ENCODE results near the gene F12.

F12 gene

DNA sequence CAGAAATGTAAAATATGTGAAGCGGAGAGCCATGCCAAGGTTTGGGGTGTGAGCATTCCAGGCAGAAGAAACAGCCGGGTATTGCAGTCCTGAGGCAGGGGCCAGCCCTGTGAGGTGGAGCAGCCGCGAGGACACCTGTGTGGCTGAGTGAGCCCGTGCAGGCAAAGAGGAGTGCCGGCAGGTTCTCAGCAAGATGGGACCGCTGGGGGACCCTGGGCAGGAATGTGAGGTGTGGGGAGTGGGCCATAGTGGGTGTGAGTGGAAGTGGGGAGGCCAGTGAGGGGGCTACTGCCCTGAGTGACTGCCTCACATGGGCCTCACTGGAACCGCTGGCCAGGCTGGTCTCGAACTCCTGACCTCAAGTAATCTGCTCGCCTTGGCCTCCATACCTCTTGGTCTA lies 29.1 kb upstream of the F12 start:
- Histone ChIP-seq H3K9me3 (ENCODE audit: control insufficient read depth in 5 of 5, low read length in 5 of 5) (no peaks in the 10 kb centered on the region), H3K27me3 (ENCODE audit: control insufficient read depth in 5 of 5, insufficient read depth in 4 of 5, low read length in 5 of 5) (no peaks in the 10 kb centered on the region), H3K36me3 (ENCODE audit: control insufficient read depth in 5 of 5, insufficient read depth in 5 of 5, low read length in 5 of 5) (peaks cover 0 to 82% (median 69%) of the 10 kb centered on the region in 5 donors), H3K4me3 (ENCODE audit: low read depth in 1 of 5, low read length in 5 of 5) (no peak overlapping the region), H3K27ac (ENCODE audit: low read depth, low read length) (no peak overlapping the region), H3K9ac (ENCODE audit: low read length in 5 of 5) (no peak overlapping the region), H3K4me1 (ENCODE audit: control insufficient read depth in 5 of 5, insufficient read depth in 5 of 5, low read length in 5 of 5) (no peaks in the 10 kb centered on the region)

DNA sequence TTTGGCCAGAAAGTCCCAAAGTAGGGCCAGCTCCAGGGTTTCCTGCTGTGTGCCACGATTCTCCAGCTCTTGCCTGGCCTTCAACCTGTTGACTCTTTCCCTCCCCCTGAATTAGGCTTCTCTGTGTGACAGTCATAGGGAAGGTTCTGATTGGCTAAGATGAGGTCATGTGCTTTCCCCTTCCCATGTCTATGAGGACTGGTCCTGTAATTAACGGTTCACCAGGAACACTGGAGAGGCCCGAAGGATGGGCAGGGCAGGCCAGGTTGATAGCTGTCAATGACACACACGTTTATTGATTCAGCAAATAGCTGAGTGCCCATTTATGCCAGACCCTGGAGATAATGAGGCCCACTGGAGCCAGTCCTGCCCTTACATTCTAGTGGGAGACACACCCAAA lies 28.3 kb upstream of the F12 start:
- H3K36me3 ChIP-seq (ENCODE audit: control insufficient read depth in 5 of 5, insufficient read depth in 5 of 5, low read length in 5 of 5), result peaks cover 0 to 84% (median 77%) of the 10 kb centered on the region in 5 donors
- H3K9me3 ChIP-seq (ENCODE audit: control insufficient read depth in 5 of 5, low read length in 5 of 5), result no peaks in the 10 kb centered on the region
- H3K27ac ChIP-seq (ENCODE audit: low read depth, low read length), result no peak overlapping the region
- no peak overlapping the region for H3K4me3 ChIP-seq (ENCODE audit: low read depth in 1 of 5, low read length in 5 of 5)
- no peaks in the 10 kb centered on the region for H3K4me1 ChIP-seq (ENCODE audit: control insufficient read depth in 5 of 5, insufficient read depth in 5 of 5, low read length in 5 of 5)
- no peaks in the 10 kb centered on the region for H3K27me3 ChIP-seq (ENCODE audit: control insufficient read depth in 5 of 5, insufficient read depth in 4 of 5, low read length in 5 of 5)
- no peak overlapping the region for H3K9ac ChIP-seq (ENCODE audit: low read length in 5 of 5)

- Histone ChIP-seq H3K27me3 (ENCODE audit: control insufficient read depth in 5 of 5, insufficient read depth in 4 of 5, low read length in 5 of 5) (no peaks in the 10 kb centered on the region), H3K9me3 (ENCODE audit: control insufficient read depth in 5 of 5, low read length in 5 of 5) (no peaks in the 10 kb centered on the region), H3K9ac (ENCODE audit: low read length in 5 of 5) (no peak overlapping the region), H3K4me1 (ENCODE audit: control insufficient read depth in 5 of 5, insufficient read depth in 5 of 5, low read length in 5 of 5) (peaks cover 0 to 15% (median 5%) of the 10 kb centered on the region in 5 donors), H3K36me3 (ENCODE audit: control insufficient read depth in 5 of 5, insufficient read depth in 5 of 5, low read length in 5 of 5) (peaks cover 0 to 85% (median 74%) of the 10 kb centered on the region in 5 donors), H3K27ac (ENCODE audit: low read depth, low read length) (no peak overlapping the region), H3K4me3 (ENCODE audit: low read depth in 1 of 5, low read length in 5 of 5) (no peak overlapping the region)
These were observed 26.6 kb upstream of the F12 start for GRCh38 chr5:177435847-177436536.

GRCh38 chr5:177434942-177435738 lies 25.8 kb upstream of the F12 start:
- no peak overlapping the region for H3K9ac ChIP-seq (ENCODE audit: low read length in 5 of 5)
- H3K4me1 ChIP-seq (ENCODE audit: control insufficient read depth in 5 of 5, insufficient read depth in 5 of 5, low read length in 5 of 5), result peaks cover 0 to 21% (median 6%) of the 10 kb centered on the region in 5 donors
- H3K4me3 ChIP-seq (ENCODE audit: low read depth in 1 of 5, low read length in 5 of 5), result no peak overlapping the region
- H3K9me3 ChIP-seq (ENCODE audit: control insufficient read depth in 5 of 5, low read length in 5 of 5), result no peaks in the 10 kb centered on the region
- no peak overlapping the region for H3K27ac ChIP-seq (ENCODE audit: low read depth, low read length)
- H3K36me3 ChIP-seq (ENCODE audit: control insufficient read depth in 5 of 5, insufficient read depth in 5 of 5, low read length in 5 of 5), result peaks cover 0 to 85% (median 71%) of the 10 kb centered on the region in 5 donors
- H3K27me3 ChIP-seq (ENCODE audit: control insufficient read depth in 5 of 5, insufficient read depth in 4 of 5, low read length in 5 of 5), result no peaks in the 10 kb centered on the region

DNA sequence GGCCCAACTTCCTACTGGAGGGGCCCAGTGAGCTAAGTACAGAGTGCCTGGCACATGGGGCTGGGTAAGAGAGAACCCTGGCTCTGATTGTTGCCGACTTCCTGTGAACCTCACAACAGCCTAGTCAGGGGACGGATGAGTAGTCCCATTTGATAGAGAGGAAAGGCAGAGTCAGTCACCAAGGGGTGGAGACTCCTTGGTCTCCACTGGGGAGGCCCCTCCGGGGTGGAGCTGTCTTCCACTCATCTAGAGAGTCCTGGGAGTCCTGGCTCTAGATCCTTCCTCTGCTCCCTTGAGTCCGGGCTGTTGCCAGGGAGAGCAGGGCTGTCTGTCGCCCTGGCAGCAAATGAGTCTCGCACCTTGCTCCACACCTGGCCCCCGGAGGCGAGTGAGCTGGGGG lies 25.1 kb upstream of the F12 start:
- Histone ChIP-seq H3K9ac (ENCODE audit: low read length in 5 of 5) (no peak overlapping the region), H3K4me1 (ENCODE audit: control insufficient read depth in 5 of 5, insufficient read depth in 5 of 5, low read length in 5 of 5) (peaks cover 0 to 28% (median 10%) of the 10 kb centered on the region in 5 donors), H3K27me3 (ENCODE audit: control insufficient read depth in 5 of 5, insufficient read depth in 4 of 5, low read length in 5 of 5) (no peaks in the 10 kb centered on the region), H3K27ac (ENCODE audit: low read depth, low read length) (no peak overlapping the region), H3K36me3 (ENCODE audit: control insufficient read depth in 5 of 5, insufficient read depth in 5 of 5, low read length in 5 of 5) (peaks cover 0 to 80% (median 70%) of the 10 kb centered on the region in 5 donors), H3K4me3 (ENCODE audit: low read depth in 1 of 5, low read length in 5 of 5) (no peak overlapping the region), H3K9me3 (ENCODE audit: control insufficient read depth in 5 of 5, low read length in 5 of 5) (no peaks in the 10 kb centered on the region)

DNA sequence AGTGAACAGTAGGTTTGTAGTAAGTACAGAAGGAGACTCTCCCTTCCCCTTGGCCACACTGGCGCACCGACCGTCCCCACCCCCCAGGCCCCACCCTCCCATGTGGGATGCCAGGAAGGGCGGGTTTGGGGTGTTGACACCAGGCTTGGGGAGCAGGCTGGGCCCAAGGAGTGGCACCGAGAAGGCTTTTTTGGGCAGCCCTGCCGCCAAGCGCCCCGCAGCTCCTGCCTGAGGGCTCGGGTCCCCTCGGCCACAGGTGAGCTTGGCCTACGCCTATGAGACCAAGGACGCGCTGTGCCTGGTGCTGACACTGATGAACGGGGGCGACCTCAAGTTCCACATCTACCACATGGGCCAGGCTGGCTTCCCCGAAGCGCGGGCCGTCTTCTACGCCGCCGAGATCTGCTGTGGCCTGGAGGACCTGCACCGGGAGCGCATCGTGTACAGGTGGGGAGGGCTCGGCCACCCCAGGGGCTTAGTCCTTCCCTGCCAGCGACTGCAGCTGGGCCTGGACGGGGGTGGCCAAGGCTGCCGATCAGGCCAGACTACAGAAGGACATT lies 24.4 kb upstream of the F12 start:
- Histone ChIP-seq H3K9me3 (ENCODE audit: control insufficient read depth in 5 of 5, low read length in 5 of 5) (no peaks in the 10 kb centered on the region), H3K4me3 (ENCODE audit: low read depth in 1 of 5, low read length in 5 of 5) (no peak overlapping the region), H3K27me3 (ENCODE audit: control insufficient read depth in 5 of 5, insufficient read depth in 4 of 5, low read length in 5 of 5) (no peaks in the 10 kb centered on the region), H3K9ac (ENCODE audit: low read length in 5 of 5) (no peak overlapping the region), H3K27ac (ENCODE audit: low read depth, low read length) (no peak overlapping the region), H3K4me1 (ENCODE audit: control insufficient read depth in 5 of 5, insufficient read depth in 5 of 5, low read length in 5 of 5) (peaks cover 0 to 34% (median 17%) of the 10 kb centered on the region in 5 donors), H3K36me3 (ENCODE audit: control insufficient read depth in 5 of 5, insufficient read depth in 5 of 5, low read length in 5 of 5) (peaks cover 0 to 79% (median 70%) of the 10 kb centered on the region in 5 donors)

DNA sequence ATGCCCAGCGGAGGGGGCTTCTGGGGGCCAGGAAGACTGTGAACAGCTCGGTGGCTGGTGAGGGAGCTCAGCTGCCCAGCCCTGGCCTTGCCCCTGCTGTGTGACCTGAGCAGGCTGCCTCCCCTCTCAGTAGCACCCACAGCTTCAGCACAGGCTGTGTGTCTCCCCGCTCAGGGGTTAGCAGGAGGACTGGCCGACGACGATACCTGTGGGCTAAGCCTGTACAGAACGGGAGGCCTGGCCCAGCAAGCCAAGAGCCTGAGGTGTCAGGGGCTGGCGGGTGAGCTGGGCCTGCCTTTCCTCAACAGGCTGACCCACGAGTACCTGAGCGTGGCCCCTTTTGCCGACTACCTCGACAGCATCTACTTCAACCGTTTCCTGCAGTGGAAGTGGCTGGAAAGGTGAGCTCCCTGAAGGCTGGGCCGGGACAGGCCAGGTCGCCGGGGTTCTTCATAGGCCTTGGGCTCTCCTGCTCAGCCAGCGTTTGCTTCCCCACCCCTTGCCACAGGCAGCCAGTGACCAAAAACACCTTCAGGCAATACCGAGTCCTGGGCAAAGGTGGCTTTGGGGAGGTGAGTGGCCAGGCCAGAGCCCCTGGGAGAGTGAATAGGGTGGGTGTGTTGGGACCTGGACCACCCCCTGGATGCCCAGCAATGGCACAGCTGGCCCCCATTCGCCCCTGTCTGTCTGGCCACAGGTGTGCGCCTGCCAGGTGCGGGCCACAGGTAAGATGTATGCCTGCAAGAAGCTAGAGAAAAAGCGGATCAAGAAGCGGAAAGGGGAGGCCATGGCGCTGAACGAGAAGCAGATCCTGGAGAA lies 23.7 kb upstream of the F12 start:
- H3K36me3 ChIP-seq (ENCODE audit: control insufficient read depth in 5 of 5, insufficient read depth in 5 of 5, low read length in 5 of 5), result peaks cover 0 to 79% (median 65%) of the 10 kb centered on the region in 5 donors
- H3K4me1 ChIP-seq (ENCODE audit: control insufficient read depth in 5 of 5, insufficient read depth in 5 of 5, low read length in 5 of 5), result peaks cover 0 to 41% (median 24%) of the 10 kb centered on the region in 5 donors
- H3K4me3 ChIP-seq (ENCODE audit: low read depth in 1 of 5, low read length in 5 of 5), result no peak overlapping the region
- H3K9me3 ChIP-seq (ENCODE audit: control insufficient read depth in 5 of 5, low read length in 5 of 5), result no peaks in the 10 kb centered on the region
- H3K27ac ChIP-seq (ENCODE audit: low read depth, low read length), result no peak overlapping the region
- no peaks in the 10 kb centered on the region for H3K27me3 ChIP-seq (ENCODE audit: control insufficient read depth in 5 of 5, insufficient read depth in 4 of 5, low read length in 5 of 5)
- no peak overlapping the region for H3K9ac ChIP-seq (ENCODE audit: low read length in 5 of 5)

GRCh38 chr5:177432143-177432838 lies 22.9 kb upstream of the F12 start:
- Histone ChIP-seq H3K27me3 (ENCODE audit: control insufficient read depth in 5 of 5, insufficient read depth in 4 of 5, low read length in 5 of 5) (no peaks in the 10 kb centered on the region), H3K27ac (ENCODE audit: low read depth, low read length) (no peak overlapping the region), H3K36me3 (ENCODE audit: control insufficient read depth in 5 of 5, insufficient read depth in 5 of 5, low read length in 5 of 5) (peaks cover 0 to 72% (median 59%) of the 10 kb centered on the region in 5 donors), H3K4me1 (ENCODE audit: control insufficient read depth in 5 of 5, insufficient read depth in 5 of 5, low read length in 5 of 5) (peaks cover 4 to 48% (median 31%) of the 10 kb centered on the region in 5 donors), H3K9ac (ENCODE audit: low read length in 5 of 5) (no peak overlapping the region), H3K9me3 (ENCODE audit: control insufficient read depth in 5 of 5, low read length in 5 of 5) (no peaks in the 10 kb centered on the region), H3K4me3 (ENCODE audit: low read depth in 1 of 5, low read length in 5 of 5) (no peak overlapping the region)

Measured in subcutaneous abdominal adipose tissue (tissue), 5 donors.